Measurements from ENCODE around the gene ODAD4. TPM values are rescaled to one million over a fixed set of nuclear protein-coding genes. Genes with fewer than 3 reads are reported as not detected.

Gene ODAD4
- 6.8 TPM in 1 of 2 replicates, not detected in the other for polyA plus RNA-seq

DNA sequence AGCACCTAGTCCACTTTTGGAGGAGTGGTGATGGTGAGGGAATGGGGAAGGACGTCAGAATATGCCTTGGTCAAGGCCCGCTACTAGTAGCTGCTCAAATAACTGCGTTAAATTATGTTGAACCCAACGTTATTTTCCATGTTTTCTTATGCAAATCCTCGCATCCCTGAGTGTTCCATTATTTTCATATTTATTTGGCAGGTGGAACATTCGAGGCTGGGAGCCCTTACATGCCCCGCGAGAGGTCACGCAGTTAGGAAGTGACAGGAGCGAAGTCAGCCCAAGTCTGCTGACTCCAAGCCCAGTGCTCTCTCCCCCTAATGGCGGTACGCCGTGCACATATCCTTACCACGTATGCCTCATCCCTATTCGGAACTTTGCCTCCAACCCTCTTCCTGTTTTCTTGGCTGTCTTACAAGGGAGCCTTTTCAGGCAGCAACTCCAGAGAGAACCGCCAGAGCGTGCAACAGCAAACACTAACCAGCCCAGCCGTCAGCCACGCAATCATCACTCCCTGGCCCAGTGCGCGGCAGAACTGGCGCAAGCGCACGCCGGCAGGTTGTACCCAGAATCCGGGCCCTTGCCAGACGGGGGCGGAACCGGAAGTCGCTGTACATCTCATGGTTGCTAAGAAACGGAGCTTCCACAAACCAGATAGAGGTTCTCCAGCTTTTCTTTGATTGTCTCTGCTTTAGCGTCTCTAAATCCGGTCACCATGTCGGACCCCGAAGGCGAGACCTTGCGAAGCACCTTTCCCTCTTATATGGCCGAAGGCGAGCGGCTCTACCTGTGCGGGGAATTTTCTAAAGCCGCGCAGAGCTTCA is at the start of gene ODAD4:
Gene ODAD4, plus strand, starts transcription at position 609 of the 824 bp plus-strand sequence. Its CDS starts 107 bp downstream, at position 716.

GRCh38 chr17:41918314-41919164 is 11.9 kb upstream of the ODAD4 start, which contains the start of gene ACLY:
Gene ACLY (minus strand): TSS chr17:41918951. CDS start chr17:41913873, 5,078 bp downstream.

DNA sequence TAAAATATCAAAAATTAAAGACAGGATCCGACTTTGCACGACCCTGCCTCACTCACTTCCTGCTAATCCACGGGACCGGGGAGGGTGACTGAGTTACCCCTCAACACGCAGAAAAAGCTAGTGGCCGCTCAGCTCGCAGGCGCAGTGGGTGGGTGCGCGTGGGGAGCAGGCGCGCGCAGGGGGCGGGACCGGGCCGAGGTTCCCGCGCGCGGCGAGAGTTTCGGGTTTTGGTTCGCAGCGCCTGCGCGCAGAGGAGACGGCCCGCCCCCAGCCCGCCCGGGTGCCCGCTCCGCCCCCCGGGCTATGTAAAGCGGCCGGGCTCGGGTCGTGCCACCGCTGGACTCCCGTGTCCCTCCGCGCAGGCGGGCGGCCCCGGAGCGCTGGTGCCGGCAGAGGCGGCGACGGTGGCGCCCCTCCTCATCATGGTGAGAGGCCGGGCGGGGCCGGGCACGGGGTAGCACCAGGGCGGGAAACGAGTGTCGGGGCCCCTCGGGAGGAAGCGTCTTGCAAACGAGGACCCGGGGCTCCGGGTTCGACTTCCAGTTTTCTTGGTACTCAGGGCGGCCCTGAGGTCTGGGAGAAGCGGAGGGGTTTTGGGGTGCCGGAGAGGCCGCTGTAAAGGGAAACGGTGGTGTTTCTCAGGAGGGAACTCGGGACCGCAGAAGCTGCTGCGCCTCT is 36.2 kb downstream of the ODAD4 start, which contains the start of gene CNP:
Gene CNP, plus strand, starts transcription at position 333 of the 678 bp plus-strand sequence. Its CDS starts 90 bp downstream, at position 423.

Other genes starting within 250 kb of the ODAD4 start
- gene EIF1, start 241.7 kb upstream of the ODAD4 start, polyA plus RNA-seq, result 1,476 and 1,572 TPM in 2 replicates
- gene GAST, start 218.3 kb upstream of the ODAD4 start, polyA plus RNA-seq, result not detected in 2 replicates
- gene HAP1, start 196.0 kb upstream of the ODAD4 start, polyA plus RNA-seq, result 0.27 and 1.7 TPM in 2 replicates
- 0.70 and 1.6 TPM in 2 replicates for gene JUP, start 143.9 kb upstream of the ODAD4 start, polyA plus RNA-seq
- gene P3H4, start 118.7 kb upstream of the ODAD4 start, polyA plus RNA-seq, result 0.55 and 0.83 TPM in 2 replicates
- gene FKBP10, start 117.6 kb upstream of the ODAD4 start, polyA plus RNA-seq, result 0.62 and 0.63 TPM in 2 replicates
- 20.8 and 22.5 TPM in 2 replicates for gene NT5C3B, start 94.4 kb upstream of the ODAD4 start, polyA plus RNA-seq
- gene KLHL10, start 92.8 kb upstream of the ODAD4 start, polyA plus RNA-seq, result not detected in 2 replicates
- 3.2 and 5.1 TPM in 2 replicates for gene KLHL11, start 65.2 kb upstream of the ODAD4 start, polyA plus RNA-seq
- gene ACLY, start 11.7 kb upstream of the ODAD4 start, polyA plus RNA-seq, result 40.6 and 43.7 TPM in 2 replicates
- gene CNP, start 36.2 kb downstream of the ODAD4 start, polyA plus RNA-seq, result 5.6 and 7.3 TPM in 2 replicates
- 58.9 and 120 TPM in 2 replicates for gene DNAJC7, start 86.8 kb downstream of the ODAD4 start, polyA plus RNA-seq
- gene NKIRAS2, start 89.5 kb downstream of the ODAD4 start, polyA plus RNA-seq, result 0.69 and 1.6 TPM in 2 replicates
- gene C17orf113, start 120.0 kb downstream of the ODAD4 start, polyA plus RNA-seq, result 0.91 and 2.4 TPM in 2 replicates
- 42.1 and 57.2 TPM in 2 replicates for gene ZNF385C, start 167.9 kb downstream of the ODAD4 start, polyA plus RNA-seq
- 27.4 and 68.3 TPM in 2 replicates for gene DHX58, start 182.1 kb downstream of the ODAD4 start, polyA plus RNA-seq
- gene KAT2A, start 190.8 kb downstream of the ODAD4 start, polyA plus RNA-seq, result 11.8 and 17.1 TPM in 2 replicates
- 0.62 TPM in 1 of 2 replicates, not detected in the other for gene HSPB9, start 192.2 kb downstream of the ODAD4 start, polyA plus RNA-seq
- gene RAB5C, start 224.4 kb downstream of the ODAD4 start, polyA plus RNA-seq, result 0.46 and 1.3 TPM in 2 replicates